Neural cell (in vitro differentiated cells): ENCODE data around the gene GADL1. TPM values are rescaled to one million over a fixed set of nuclear protein-coding genes. Genes with fewer than 3 reads are reported as not detected.

ENCODE experiments used
- H2AFZ ChIP-seq: fragments of 200-600, 300-800 bp; sonication (generic), shearing (Covaris generic); 2 replicates; pipeline ENCODE4 v1.6.0; 2014; ENCODE audit warnings: low read depth, mild to moderate bottlenecking, antibody characterized with exemption, low read length, moderate library complexity
- H3F3A ChIP-seq: fragments of 200-600 bp; shearing (Covaris generic); 2 replicates; pipeline ENCODE4 v1.6.1; 2016; ENCODE audit warnings: mild to moderate bottlenecking, moderate library complexity, mixed read lengths, antibody characterized with exemption, low read length; ENCODE audit not compliant: insufficient read depth, poor library complexity, severe bottlenecking
- H3K27ac ChIP-seq: fragments of 200-600, 300-800 bp; sonication (generic), shearing (Covaris generic); 2 replicates; pipeline ENCODE4 v1.5.1; 2014; ENCODE audit warnings: mild to moderate bottlenecking, low read length, moderate library complexity
- H3K27me3 ChIP-seq: fragments of 300-800, 200-600 bp; sonication (generic), shearing (Covaris generic); 2 replicates; pipeline ENCODE4 v1.6.0; 2014; ENCODE audit warnings: mild to moderate bottlenecking, low read depth, low read length, moderate library complexity; ENCODE audit not compliant: insufficient read depth
- H3K36me3 ChIP-seq: fragments of 300-800, 200-600 bp; sonication (generic), shearing (Covaris generic); 2 replicates; pipeline ENCODE4 v1.5.1; 2014; ENCODE audit warnings: mild to moderate bottlenecking, antibody characterized with exemption, low read length, moderate library complexity; ENCODE audit not compliant: insufficient read depth
- H3K4me2 ChIP-seq: fragments of 300-800, 200-600 bp; sonication (generic), shearing (Covaris generic); 2 replicates; pipeline ENCODE4 v1.6.0; 2014; ENCODE audit warnings: mild to moderate bottlenecking, low read length
- H3K4me3 ChIP-seq: fragments of 300-800, 200-600 bp; sonication (generic), shearing (Covaris generic); 2 replicates; pipeline ENCODE4 v1.5.1; 2014; ENCODE audit warnings: mild to moderate bottlenecking, low read length, moderate library complexity
- H3K79me2 ChIP-seq: fragments of 200-600 bp; shearing (Covaris generic); replicated peaks from 2 replicates; pipeline ENCODE4 v1.6.0; 2014; ENCODE audit warnings: mild to moderate bottlenecking, low read length, moderate library complexity; ENCODE audit not compliant: insufficient read depth
- H3K9ac ChIP-seq: fragments of 300-800, 200-600 bp; sonication (generic), shearing (Covaris generic); 2 replicates; pipeline ENCODE4 v1.6.1; 2016; ENCODE audit warnings: mild to moderate bottlenecking, low read length, mixed read lengths
- H3K9me2 ChIP-seq: fragments of 200-600 bp; shearing (Covaris generic); 2 replicates; pipeline ENCODE4 v1.6.1; 2016; ENCODE audit warnings: mild to moderate bottlenecking, low read length, mixed read lengths; ENCODE audit not compliant: insufficient read depth
- H3K9me3 ChIP-seq: fragments of 200-600, 300-800 bp; sonication (generic), shearing (Covaris generic); 2 replicates; pipeline ENCODE4 v1.6.1; 2016; ENCODE audit warnings: mild to moderate bottlenecking, mixed run types, low read length, moderate library complexity, mixed read lengths
- H4K20me1 ChIP-seq: fragments of 200-600 bp; shearing (Covaris generic); 2 replicates; pipeline ENCODE4 v1.6.1; 2016; ENCODE audit warnings: mild to moderate bottlenecking, mixed run types; ENCODE audit not compliant: insufficient read depth
- EZH2 ChIP-seq: fragments of 200-600, 300-800 bp; shearing (Covaris generic), sonication (generic); IDR thresholded peaks from 2 replicates; pipeline ENCODE4 v1.6.1; 2014; ENCODE audit warnings: antibody characterized with exemption, low read length, borderline replicate concordance, mild to moderate bottlenecking; ENCODE audit not compliant: insufficient read depth, poor library complexity, severe bottlenecking
- MXI1 ChIP-seq: fragments of 450-650 bp; conservative IDR thresholded peaks from 2 replicates; pipeline ENCODE4 v1.6.1; 2014; ENCODE audit warnings: antibody characterized with exemption, mild to moderate bottlenecking; ENCODE audit not compliant: poor library complexity, severe bottlenecking
- POLR2AphosphoS5 ChIP-seq: IDR thresholded peaks from 2 replicates; pipeline ENCODE4 v1.6.1; 2012
- RAD21 ChIP-seq: fragments of 450-650 bp; conservative IDR thresholded peaks from 2 replicates; pipeline ENCODE4 v1.6.1; 2014; ENCODE audit warnings: antibody characterized with exemption, mild to moderate bottlenecking, moderate library complexity
- SMC3 ChIP-seq: fragments of 450-650 bp; conservative IDR thresholded peaks from 2 replicates; pipeline ENCODE4 v1.6.1; 2014; ENCODE audit warnings: antibody characterized with exemption, mild to moderate bottlenecking, moderate library complexity; ENCODE audit not compliant: poor library complexity
- TAF1 ChIP-seq: IDR thresholded peaks from 2 replicates; pipeline ENCODE4 v1.6.1; 2012; ENCODE audit warnings: low read depth
- polyA plus RNA-seq: library from polyadenylated mRNA; depleted of rRNA; stranded (reverse); fragments of >200 nt; gene quantifications from 2 replicates; pipeline ENCODE4 v1.2.3, GENCODE V29; 2014
- TF ChIP-seq, protein P1 (sequence below): fragments of 450-650 bp; IDR thresholded peaks from 2 replicates; pipeline ENCODE4 v1.5.1; 2014; ENCODE audit warnings: antibody characterized with exemption, mild to moderate bottlenecking, moderate library complexity; ENCODE audit not compliant: poor library complexity, severe bottlenecking

The GADL1 gene
- polyA plus RNA-seq, 1 donor from 2014 or later, result not detected

DNA sequence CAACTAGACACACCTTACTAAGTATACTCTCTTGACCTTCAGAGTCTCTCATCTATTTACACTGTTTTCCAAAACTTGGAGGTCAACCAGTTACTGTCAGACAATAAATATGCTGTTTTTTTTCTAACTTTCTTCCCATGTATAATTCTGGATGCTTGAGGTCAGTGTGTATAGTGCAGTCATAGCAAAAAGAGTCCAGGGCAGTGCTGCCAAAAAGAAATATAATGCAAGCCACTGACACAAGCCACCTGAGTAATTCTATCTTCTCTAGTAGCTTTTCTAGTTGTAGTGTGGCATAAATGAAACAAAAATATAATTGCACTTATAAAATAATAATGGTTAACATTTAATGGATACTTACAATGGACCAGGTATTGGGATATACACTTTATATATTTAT is 21.6 kb downstream of the GADL1 start:
- Histone ChIP-seq H3K4me3 (no peak overlapping the region), H3K9ac (no peak overlapping the region), H4K20me1 (no peaks in the 10 kb centered on the region), H3K27me3 (no peaks in the 10 kb centered on the region), H3K36me3 (no peaks in the 10 kb centered on the region), H3K9me2 (no peaks in the 10 kb centered on the region), H2AFZ (no peak overlapping the region), H3F3A (no peaks in the 10 kb centered on the region), H3K4me2 (no peak overlapping the region), H3K9me3 (no peaks in the 10 kb centered on the region), H3K79me2 (no peaks in the 10 kb centered on the region), H3K27ac (no peak overlapping the region)
- TF ChIP-seq MXI1, result no peak

DNA sequence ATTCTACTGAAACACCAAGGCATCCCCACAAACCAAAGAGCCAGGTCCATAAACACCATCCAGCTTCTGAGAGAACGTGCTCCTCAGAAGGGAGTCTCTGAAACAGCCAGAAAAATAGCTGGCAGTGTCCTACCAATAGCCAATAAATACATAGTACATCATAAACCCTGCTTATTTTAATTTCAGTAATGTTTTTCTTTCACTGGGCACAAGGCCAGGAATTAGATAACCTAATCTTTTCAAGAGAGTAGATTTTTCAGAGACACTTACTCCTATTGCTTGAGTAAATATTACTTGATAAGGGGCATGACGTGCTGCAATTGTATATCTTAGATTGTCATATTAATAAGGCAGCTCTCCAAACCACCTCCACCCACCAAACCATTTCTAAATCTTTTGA is 22.7 kb downstream of the GADL1 start:
- no peaks in the 10 kb centered on the region for H4K20me1 ChIP-seq
- no peak overlapping the region for H3K4me2 ChIP-seq
- H3K79me2 ChIP-seq, result no peaks in the 10 kb centered on the region
- H3K9me3 ChIP-seq, result no peaks in the 10 kb centered on the region
- no peaks in the 10 kb centered on the region for H3K27me3 ChIP-seq
- H3F3A ChIP-seq, result no peaks in the 10 kb centered on the region
- no peak overlapping the region for H3K9ac ChIP-seq
- no peak overlapping the region for H2AFZ ChIP-seq
- TF ChIP-seq MXI1, result no peak
- no peak for TF ChIP-seq POLR2AphosphoS5
- TF ChIP-seq RAD21, result no peak
- TF ChIP-seq SMC3, result no peak
- TF ChIP-seq, protein P1, sequence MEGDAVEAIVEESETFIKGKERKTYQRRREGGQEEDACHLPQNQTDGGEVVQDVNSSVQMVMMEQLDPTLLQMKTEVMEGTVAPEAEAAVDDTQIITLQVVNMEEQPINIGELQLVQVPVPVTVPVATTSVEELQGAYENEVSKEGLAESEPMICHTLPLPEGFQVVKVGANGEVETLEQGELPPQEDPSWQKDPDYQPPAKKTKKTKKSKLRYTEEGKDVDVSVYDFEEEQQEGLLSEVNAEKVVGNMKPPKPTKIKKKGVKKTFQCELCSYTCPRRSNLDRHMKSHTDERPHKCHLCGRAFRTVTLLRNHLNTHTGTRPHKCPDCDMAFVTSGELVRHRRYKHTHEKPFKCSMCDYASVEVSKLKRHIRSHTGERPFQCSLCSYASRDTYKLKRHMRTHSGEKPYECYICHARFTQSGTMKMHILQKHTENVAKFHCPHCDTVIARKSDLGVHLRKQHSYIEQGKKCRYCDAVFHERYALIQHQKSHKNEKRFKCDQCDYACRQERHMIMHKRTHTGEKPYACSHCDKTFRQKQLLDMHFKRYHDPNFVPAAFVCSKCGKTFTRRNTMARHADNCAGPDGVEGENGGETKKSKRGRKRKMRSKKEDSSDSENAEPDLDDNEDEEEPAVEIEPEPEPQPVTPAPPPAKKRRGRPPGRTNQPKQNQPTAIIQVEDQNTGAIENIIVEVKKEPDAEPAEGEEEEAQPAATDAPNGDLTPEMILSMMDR, result no peak
- no peak for TF ChIP-seq EZH2
- no peaks in the 10 kb centered on the region for H3K36me3 ChIP-seq
- H3K9me2 ChIP-seq, result no peaks in the 10 kb centered on the region
- H3K27ac ChIP-seq, result no peak overlapping the region
- no peak overlapping the region for H3K4me3 ChIP-seq

DNA sequence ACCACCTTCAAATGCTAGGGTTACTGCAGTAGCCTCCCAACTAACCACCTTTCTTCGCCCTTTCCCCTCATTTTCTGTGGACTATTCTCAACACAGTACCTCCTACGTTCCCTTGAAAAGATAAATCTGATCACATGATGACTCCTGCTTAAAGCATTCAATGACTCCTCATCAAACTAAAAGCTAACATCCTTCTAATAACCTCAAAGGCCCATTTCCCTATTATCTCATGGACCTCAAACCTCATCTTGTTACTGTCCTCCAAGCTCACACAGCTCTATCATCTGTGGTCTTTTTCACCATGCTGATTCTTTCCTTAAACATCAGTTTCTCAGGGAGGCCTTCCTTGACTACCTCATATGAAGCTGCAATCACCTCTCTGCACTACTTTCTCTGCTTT is 29.6 kb downstream of the GADL1 start:
- Histone ChIP-seq H3K27ac (no peak overlapping the region), H3K9ac (no peak overlapping the region), H3F3A (no peaks in the 10 kb centered on the region), H3K36me3 (no peaks in the 10 kb centered on the region), H4K20me1 (no peaks in the 10 kb centered on the region), H3K27me3 (no peaks in the 10 kb centered on the region), H3K4me2 (no peak overlapping the region), H3K9me3 (no peaks in the 10 kb centered on the region), H3K9me2 (no peaks in the 10 kb centered on the region), H3K4me3 (no peak overlapping the region), H2AFZ (no peak overlapping the region), H3K79me2 (no peaks in the 10 kb centered on the region)
- TF ChIP-seq SMC3 (no peak), TAF1 (no peak), POLR2AphosphoS5 (no peak), EZH2 (no peak), MXI1 (no peak)
- TF ChIP-seq, protein P1, result no peak
